Left cardiac atrium (tissue), 4 donors: ENCODE results near the gene OPCML. TPM values are rescaled to one million over a fixed set of nuclear protein-coding genes. Genes with fewer than 3 reads are reported as not detected.

ENCODE experiments used
- ATAC-seq, 2 donors: fragments of 200-7000 bp; cut with Tn5 transposase; one replicate each; pipeline ENCODE4 v1.9.1; 2020; ENCODE audit warnings: mild to moderate bottlenecking in 2 of 2, moderate library complexity in 2 of 2
- DNase-seq: peaks from one replicate; pipeline ENCODE4 v3.0.0-alpha.2; 2020
- intact Hi-C, 2 donors: fragments of 100-400 bp; cut with DNase I; formaldehyde crosslinking; loops; one replicate each; pipeline versions ENCODE4 v1.14.1 to v1.15.1; 2022 to 2023
- total RNA-seq, 2 donors: library from RNA; stranded (reverse); fragmentation: NEBNext Ultra II Directional; extraction: Animal tissue kit (Norgen Biotek cat#: 25700); gene quantifications; one replicate each; pipeline ENCODE4 v1.2.1, GENCODE V29; 2021
- donor health status: DM: no; HTN: yes; CAD: no.
- donor health status: DM: no; HTN: yes; CAD: no; lungs with severe emphysema.
- donor health status: DM: yes; HTN: yes; CAD: no.
- donor health status: Dilated cardiomyopathy.

Gene OPCML
- total RNA-seq, 2 donors from 2014 or later, result 0.76 TPM; not detected in 1

GRCh38 chr11:133078012-133078411, 454.3 kb downstream of the OPCML start:
- no peak for DNase-seq
- intact Hi-C loops, result no loop called here
- no peak for ATAC-seq

GRCh38 chr11:133075351-133075750, 456.9 kb downstream of the OPCML start:
- intact Hi-C loops, result no loop called here
- ATAC-seq (no peak), DNase-seq (no peak)

- intact Hi-C loops, result no loop called here
- no peak for DNase-seq
- ATAC-seq, result no peak
Observed at GRCh38 chr11:133072858-133073582, 459.3 kb downstream of the OPCML start.

GRCh38 chr11:133072378-133072777, 459.9 kb downstream of the OPCML start:
- ATAC-seq (no peak), DNase-seq (no peak)
- intact Hi-C loops, result no loop called here

GRCh38 chr11:133070791-133071190, 461.5 kb downstream of the OPCML start:
- intact Hi-C loops, result no loop called here
- ATAC-seq (no peak), DNase-seq (no peak)

- intact Hi-C loops, result no loop called here
- no peak for DNase-seq
- no peak for ATAC-seq
Observed at GRCh38 chr11:133070021-133070713, 462.1 kb downstream of the OPCML start.

- intact Hi-C loops, result loop anchor here in 1 of 2 donors (10.0 kb wide), 1 partner anchor 1371 kb away; no protein-coding TSS in a partner anchor
- ATAC-seq (no peak), DNase-seq (no peak)
Observed at GRCh38 chr11:133065847-133066485, 466.3 kb downstream of the OPCML start.

GRCh38 chr11:133064961-133065360, 467.3 kb downstream of the OPCML start:
- DNase-seq (no peak), ATAC-seq (no peak)
- intact Hi-C loops, result loop anchor here in 1 of 2 donors (10.0 kb wide), 1 partner anchor 1370 kb away; no protein-coding TSS in a partner anchor

- intact Hi-C loops, result loop anchor here in 1 of 2 donors (10.0 kb wide), 1 partner anchor 1370 kb away; no protein-coding TSS in a partner anchor
- DNase-seq (peak; percentile 88), ATAC-seq (peak; percentile 94 to 97)
Observed at GRCh38 chr11:133064152-133064877, 468.0 kb downstream of the OPCML start.

- intact Hi-C loops, result no loop called here
- no peak for DNase-seq
- ATAC-seq, result no peak
Observed at GRCh38 chr11:133058501-133058900, 473.8 kb downstream of the OPCML start.

- intact Hi-C loops, result no loop called here
- DNase-seq (no peak), ATAC-seq (no peak)
Observed at GRCh38 chr11:133053124-133053776, 479.1 kb downstream of the OPCML start.

GRCh38 chr11:133052537-133052936, 479.8 kb downstream of the OPCML start:
- DNase-seq (no peak), ATAC-seq (no peak)
- intact Hi-C loops, result no loop called here

GRCh38 chr11:133049244-133050019, 482.9 kb downstream of the OPCML start:
- no peak for ATAC-seq
- no peak for DNase-seq
- intact Hi-C loops, result no loop called here

- DNase-seq (no peak), ATAC-seq (no peak)
- intact Hi-C loops, result no loop called here
Observed at GRCh38 chr11:133048270-133048669, 484.0 kb downstream of the OPCML start.

- ATAC-seq (no peak), DNase-seq (no peak)
- intact Hi-C loops, result no loop called here
Observed at GRCh38 chr11:133047771-133048115, 484.6 kb downstream of the OPCML start.

GRCh38 chr11:133047036-133047770, 485.1 kb downstream of the OPCML start:
- ATAC-seq (no peak), DNase-seq (no peak)
- intact Hi-C loops, result no loop called here

- intact Hi-C loops, result no loop called here
- ATAC-seq (no peak), DNase-seq (no peak)
Observed at GRCh38 chr11:133046252-133046651, 486.0 kb downstream of the OPCML start.
